ENCODE measurements around the gene NINJ1.

The NINJ1 gene

GRCh38 chr9:93086447-93087224, 47.4 kb downstream of the NINJ1 start:
- DNase-seq = no peak

GRCh38 chr9:93085676-93086075, 48.4 kb downstream of the NINJ1 start:
- DNase-seq = no peak

DNA sequence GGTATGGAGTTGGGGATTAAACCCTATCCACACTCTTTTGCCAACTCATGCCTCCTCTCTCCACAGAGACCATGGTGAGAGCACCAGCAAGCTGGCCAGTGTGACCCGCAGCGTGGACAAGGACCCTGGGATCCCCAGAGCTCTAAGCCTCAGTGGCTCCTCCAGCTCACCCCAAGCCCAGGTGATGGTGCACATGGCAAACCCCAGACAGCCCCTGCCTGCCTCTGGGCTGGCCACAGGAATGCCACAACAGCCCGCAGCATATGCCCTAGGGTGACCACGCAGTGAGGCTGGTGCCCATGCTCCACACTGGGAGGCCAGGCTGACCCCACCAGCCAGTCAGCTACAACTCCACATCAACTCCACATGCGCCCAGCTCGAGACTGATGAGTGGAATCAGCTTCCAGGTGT, 49.6 kb downstream of the NINJ1 start:
- DNase-seq = no peak

DNA sequence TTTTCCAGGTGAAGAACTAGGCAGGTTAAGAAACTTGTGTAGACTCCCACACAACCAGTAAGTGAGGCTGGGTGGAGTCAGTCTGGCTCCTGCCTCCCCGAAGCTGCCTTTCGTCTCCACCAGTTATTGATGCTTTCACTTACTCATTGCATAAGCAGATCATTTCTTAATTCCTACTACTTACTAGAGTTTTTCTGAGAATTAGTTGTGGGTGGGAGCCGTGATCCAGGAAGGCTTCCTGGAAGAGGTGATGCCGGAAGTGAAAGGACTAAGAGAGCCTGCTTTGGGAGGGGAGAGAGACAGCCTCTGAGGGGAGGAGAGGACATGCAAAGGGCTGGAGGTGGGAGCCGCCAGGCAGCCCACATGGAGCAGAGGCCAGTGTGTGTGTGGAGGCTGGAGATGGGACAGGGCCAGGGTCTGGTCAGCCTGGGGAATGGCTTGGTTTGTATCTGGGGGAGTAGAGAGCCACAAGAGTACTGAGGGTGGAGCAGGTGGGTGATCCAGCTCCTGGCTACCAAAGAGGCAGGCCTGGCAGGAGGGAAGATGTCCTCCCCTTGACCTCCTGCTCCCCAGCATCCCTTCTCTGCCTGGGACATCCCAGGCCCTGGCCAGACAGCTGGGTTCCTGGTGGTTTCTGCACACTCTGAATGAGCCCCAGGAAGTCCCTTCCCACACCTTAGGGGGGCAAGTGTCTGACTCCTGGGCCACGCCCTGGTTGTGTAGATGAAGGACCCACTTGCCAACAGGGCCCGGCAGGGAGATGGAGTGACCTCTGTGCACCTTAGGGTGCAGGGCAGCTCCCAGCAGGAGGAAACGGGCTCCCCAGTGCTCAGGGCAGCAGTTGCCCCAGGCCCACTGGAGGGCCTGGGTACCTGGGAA, 50.2 kb downstream of the NINJ1 start:
- peak in 1 of 6 experiments; percentile 14 for DNase-seq

DNA sequence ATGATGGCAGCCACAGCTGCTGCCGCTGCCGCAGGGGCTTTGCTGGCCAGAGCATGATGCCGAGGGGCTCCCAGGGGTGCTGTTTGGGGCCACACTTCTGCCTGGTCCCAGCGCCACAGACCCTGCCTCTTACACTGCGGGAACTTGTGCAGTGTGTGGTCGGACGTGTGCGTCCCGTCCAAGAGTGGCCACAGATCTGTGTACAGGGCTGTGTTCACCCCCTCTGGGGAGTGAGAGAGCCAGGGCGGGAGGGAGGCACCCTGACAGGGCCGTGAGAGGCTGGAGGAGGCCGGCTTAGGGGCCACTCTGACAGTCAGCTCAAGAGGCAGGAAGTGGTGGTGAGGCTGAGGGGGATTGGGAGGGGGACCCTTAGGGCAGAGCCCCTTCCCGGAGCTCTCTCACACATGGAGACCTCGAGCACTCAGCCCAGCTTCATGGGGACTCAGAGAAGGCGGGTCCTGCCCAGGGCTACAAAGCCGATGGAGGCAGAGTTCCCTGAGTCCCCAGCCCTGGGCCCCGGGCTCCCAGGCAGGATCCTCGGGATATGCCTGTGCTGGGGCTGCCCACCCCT, 51.1 kb downstream of the NINJ1 start:
- DNase-seq = no peak

- no peak for DNase-seq
Measured at GRCh38 chr9:93081931-93082330, 52.1 kb downstream of the NINJ1 start.

- DNase-seq = no peak
Measured at GRCh38 chr9:93081081-93081529, 52.9 kb downstream of the NINJ1 start.

- DNase-seq = no peak
Measured at GRCh38 chr9:93080406-93080805, 53.6 kb downstream of the NINJ1 start.

DNA sequence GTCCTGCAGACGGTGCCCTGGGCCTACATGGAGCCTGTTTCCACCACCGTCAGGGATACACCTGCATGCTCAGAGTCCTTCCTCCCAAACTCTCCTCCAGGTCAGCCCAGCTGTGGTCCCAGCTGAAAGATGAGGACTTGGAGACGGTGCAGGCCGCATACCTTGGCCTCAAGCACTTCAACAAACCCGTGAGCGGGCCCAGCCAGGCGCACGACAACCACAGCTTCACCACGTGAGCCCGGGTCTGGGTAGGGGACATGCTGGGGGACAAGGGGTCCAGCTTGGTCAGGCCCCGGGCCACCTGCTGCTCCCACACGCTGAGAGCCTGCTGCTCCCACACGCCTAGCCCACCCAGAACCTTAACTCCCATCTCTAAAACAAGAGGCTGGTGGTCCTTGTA, 54.7 kb downstream of the NINJ1 start:
- no peak for DNase-seq

GRCh38 chr9:93077811-93078210, 56.2 kb downstream of the NINJ1 start:
- DNase-seq = no peak

DNA sequence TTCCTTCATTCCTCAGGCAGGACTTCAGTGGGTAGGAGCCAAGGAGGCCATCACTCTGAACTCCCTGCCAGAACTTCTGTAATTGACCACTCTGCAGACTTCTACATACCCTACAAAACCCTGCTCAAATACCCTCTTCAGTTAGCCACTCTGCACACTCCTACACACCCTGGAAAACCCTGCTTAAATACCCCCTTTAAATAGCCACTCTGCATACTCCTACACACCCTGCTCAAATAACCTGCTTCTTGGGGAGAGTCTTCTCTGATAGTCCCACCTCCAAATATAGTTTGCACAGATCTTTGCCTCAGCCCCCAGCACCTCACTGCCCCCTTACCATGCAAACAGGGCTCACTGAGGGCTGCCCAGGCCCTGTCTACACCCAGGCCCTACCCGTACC, 56.7 kb downstream of the NINJ1 start:
- no peak for DNase-seq

DNA sequence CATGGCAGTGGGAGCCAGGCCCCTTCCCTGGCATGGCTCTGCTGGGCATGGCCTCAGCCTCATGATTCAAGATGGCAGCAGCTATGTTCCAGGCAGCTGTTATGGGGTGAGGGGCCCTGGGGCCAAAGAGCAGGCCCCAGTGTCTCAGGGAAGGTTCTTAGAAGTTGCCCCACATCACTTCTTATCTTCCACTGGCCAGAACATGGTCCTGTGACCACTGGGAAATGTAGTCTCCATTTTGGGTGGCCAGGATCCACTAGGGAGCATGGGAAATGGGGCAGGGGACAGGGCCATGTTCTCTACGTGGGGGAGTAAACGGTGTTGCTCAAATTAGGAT, 57.3 kb downstream of the NINJ1 start:
- no peak for DNase-seq

DNA sequence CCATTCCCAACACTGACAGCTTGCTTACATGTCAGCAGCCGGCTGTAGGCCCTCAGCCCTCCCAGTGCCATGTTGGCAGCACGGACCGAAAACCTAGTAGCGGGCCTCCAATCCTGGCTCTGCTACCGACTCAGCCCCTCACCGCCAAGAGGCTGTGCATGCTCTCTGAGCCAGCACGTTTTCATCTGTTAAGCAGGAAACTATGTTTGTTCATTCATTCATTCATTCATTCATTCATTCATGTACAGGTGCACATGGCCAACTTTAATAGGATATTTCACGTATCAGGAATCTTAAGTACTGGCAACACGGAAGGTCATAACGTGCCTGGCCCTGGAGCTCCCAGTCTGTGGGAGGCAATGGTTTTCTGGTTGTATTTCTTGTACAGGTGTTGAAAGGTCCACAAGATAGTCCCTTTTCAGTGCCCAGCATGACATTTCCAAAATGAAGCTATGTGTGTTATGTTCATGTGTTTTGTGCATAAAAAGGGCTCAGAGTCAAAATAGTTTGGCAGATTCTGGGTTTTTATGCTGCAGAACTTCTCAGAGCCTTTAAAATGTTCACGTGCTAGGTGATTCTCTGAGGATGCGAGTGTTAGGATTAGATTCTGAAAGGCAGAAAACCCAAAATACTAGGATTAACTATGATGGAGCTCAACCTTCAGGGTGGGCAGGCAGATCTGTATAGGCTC, 57.8 kb downstream of the NINJ1 start:
- no peak for DNase-seq

DNA sequence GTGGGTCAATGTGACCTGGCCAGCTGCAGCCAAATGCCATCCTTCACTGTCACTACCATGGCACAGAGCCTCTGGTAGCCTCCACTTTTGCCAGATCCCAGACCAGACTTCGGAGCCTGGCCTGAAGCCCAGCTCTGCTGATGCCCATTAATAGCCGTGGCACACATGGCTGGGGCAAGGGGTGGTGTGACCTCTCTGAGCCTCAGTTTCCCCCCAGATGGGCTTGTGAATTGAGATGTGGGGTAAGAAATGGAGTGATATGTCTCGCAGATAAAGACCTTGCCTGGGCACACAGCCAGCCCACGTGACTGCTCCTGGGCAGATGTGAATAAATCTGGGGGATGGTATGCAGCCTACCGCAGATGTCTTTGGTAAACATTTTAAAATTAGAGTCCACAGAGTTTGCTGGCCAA, 61.7 kb downstream of the NINJ1 start:
- peak in 1 of 6 experiments; percentile 15 for DNase-seq
